Ectodermal cell (in vitro differentiated cells): Measurements from ENCODE around the gene OR6C76.
"Not testable (repeated sequence)": the region's sequence is repeated elsewhere in the genome, so short reads cannot be mapped to it uniquely, and the experiment has no call there.

Source experiments
- H3K27ac ChIP-seq: 2 replicates; pipeline ENCODE4 v1.7.0; 2013; ENCODE audit warnings: mild to moderate bottlenecking, low read depth, low read length; ENCODE audit not compliant: insufficient read depth, poor library complexity, severe bottlenecking
- H3K27me3 ChIP-seq: 2 replicates; pipeline ENCODE4 v1.7.0; 2013; ENCODE audit warnings: mild to moderate bottlenecking, low read length; ENCODE audit not compliant: insufficient read depth, control insufficient read depth, poor library complexity, severe bottlenecking
- H3K36me3 ChIP-seq: one replicate; pipeline ENCODE4 v1.7.0; 2013; ENCODE audit warnings: low read length; ENCODE audit not compliant: control insufficient read depth, insufficient read depth
- H3K4me1 ChIP-seq: one replicate; pipeline ENCODE4 v1.7.0; 2013; ENCODE audit warnings: low read length; ENCODE audit not compliant: control insufficient read depth, insufficient read depth
- H3K4me3 ChIP-seq: 2 replicates; pipeline ENCODE4 v1.7.0; 2013; ENCODE audit warnings: low read depth, low read length, control low read depth; ENCODE audit not compliant: insufficient read depth
- H3K9me3 ChIP-seq: 2 replicates; pipeline ENCODE4 v1.7.0; 2013; ENCODE audit warnings: mild to moderate bottlenecking, low read length, moderate library complexity; ENCODE audit not compliant: control insufficient read depth
- WGBS, 2 experiments: methylation state at CpG; one replicate each; pipeline ENCODE4 v1.1.7; 2013; ENCODE audit warnings: missing lambda C conversion rate in 2 of 2; 5-methylcytosine and 5-hydroxymethylcytosine counted together

The OR6C76 gene

GRCh38 chr12:55414889-55415288, 11.2 kb upstream of the OR6C76 start:
- H3K27ac ChIP-seq, H3K9me3 ChIP-seq, H3K4me3 ChIP-seq, H3K36me3 ChIP-seq, H3K4me1 ChIP-seq, H3K27me3 ChIP-seq: not testable (repeated sequence)
- 27 to 46% methylated on average over 6 to 7 of the region's 34 CpGs for WGBS, 2 experiments

- H3K9me3 ChIP-seq: no peaks in the 10 kb centered on the region
- no peaks in the 10 kb centered on the region for H3K27me3 ChIP-seq
- H3K36me3 ChIP-seq: no peaks in the 10 kb centered on the region
- WGBS, 2 experiments: 95 to 100% methylated on average over 1 of the region's 1 CpG
- no peak overlapping the region for H3K27ac ChIP-seq
- no peak overlapping the region for H3K4me3 ChIP-seq
- H3K4me1 ChIP-seq: peaks cover 3% of the 10 kb centered on the region
These were observed 9.1 kb upstream of the OR6C76 start for GRCh38 chr12:55416961-55417360.

GRCh38 chr12:55420307-55420962, 5.6 kb upstream of the OR6C76 start:
- no peak overlapping the region for H3K4me3 ChIP-seq
- 82 to 92% methylated on average over 2 of the region's 2 CpGs for WGBS, 2 experiments
- no peaks in the 10 kb centered on the region for H3K9me3 ChIP-seq
- H3K36me3 ChIP-seq: no peaks in the 10 kb centered on the region
- no peaks in the 10 kb centered on the region for H3K27me3 ChIP-seq
- peaks cover 3% of the 10 kb centered on the region for H3K4me1 ChIP-seq
- no peak overlapping the region for H3K27ac ChIP-seq

- Histone ChIP-seq H3K36me3 (no peaks in the 10 kb centered on the region), H3K9me3 (no peaks in the 10 kb centered on the region), H3K4me1 (peaks cover 6% of the 10 kb centered on the region), H3K4me3 (no peak overlapping the region), H3K27ac (no peak overlapping the region), H3K27me3 (no peaks in the 10 kb centered on the region)
- WGBS, 2 experiments: 83 to 86% methylated on average over 1 of the region's 1 CpG
These were observed 2.5 kb downstream of the OR6C76 start for GRCh38 chr12:55428331-55429243.

- H3K27ac ChIP-seq, H3K36me3 ChIP-seq, H3K27me3 ChIP-seq, H3K9me3 ChIP-seq, H3K4me1 ChIP-seq, H3K4me3 ChIP-seq: not testable (repeated sequence)
- 84 to 87% methylated on average over 5 of the region's 5 CpGs for WGBS, 2 experiments
These were observed 15.2 kb downstream of the OR6C76 start for GRCh38 chr12:55441233-55441632.

- H3K27me3 ChIP-seq: no peaks in the 10 kb centered on the region
- H3K36me3 ChIP-seq: no peaks in the 10 kb centered on the region
- H3K4me1 ChIP-seq: no peaks in the 10 kb centered on the region
- 67 to 88% methylated on average over 1 to 2 of the region's 2 CpGs for WGBS, 2 experiments
- H3K27ac ChIP-seq: no peak within 1 kb of the TSS
- H3K9me3 ChIP-seq: no peaks in the 10 kb centered on the region
- H3K4me3 ChIP-seq: no peak within 1 kb of the TSS
These were observed 17.7 kb downstream of the OR6C76 start, which contains the start of gene OR6C2 for GRCh38 chr12:55443776-55444175. Gene OR6C2 (plus strand): TSS chr12:55444076. CDS start chr12:55452214, 8,138 bp downstream.

- no peaks in the 10 kb centered on the region for H3K27me3 ChIP-seq
- no peaks in the 10 kb centered on the region for H3K36me3 ChIP-seq
These were observed 19.3 kb downstream of the OR6C76 start for GRCh38 chr12:55445357-55445756.

GRCh38 chr12:55446326-55446725, 20.3 kb downstream of the OR6C76 start:
- Histone ChIP-seq H3K27ac (no peak overlapping the region), H3K4me3 (no peak overlapping the region), H3K36me3 (no peaks in the 10 kb centered on the region), H3K27me3 (no peaks in the 10 kb centered on the region), H3K4me1 (no peaks in the 10 kb centered on the region), H3K9me3 (no peaks in the 10 kb centered on the region)
- WGBS, 2 experiments: 82 to 92% methylated on average over 5 of the region's 5 CpGs

More at GRCh38 chr12:55445357-55445756, 19.3 kb downstream of the OR6C76 start:
- 83% methylated on average over 1 of the region's 1 CpG; no CpG with 5 or more reads in 1 of the 2 experiments for WGBS, 2 experiments
- no peak overlapping the region for H3K4me3 ChIP-seq
- no peaks in the 10 kb centered on the region for H3K4me1 ChIP-seq
- no peaks in the 10 kb centered on the region for H3K9me3 ChIP-seq
- H3K27ac ChIP-seq: no peak overlapping the region

GRCh38 chr12:55448825-55449224, 22.8 kb downstream of the OR6C76 start:
- no peaks in the 10 kb centered on the region for H3K4me1 ChIP-seq
- H3K36me3 ChIP-seq: no peaks in the 10 kb centered on the region
- no peak overlapping the region for H3K27ac ChIP-seq
- no peaks in the 10 kb centered on the region for H3K9me3 ChIP-seq
- H3K27me3 ChIP-seq: no peaks in the 10 kb centered on the region
- no peak overlapping the region for H3K4me3 ChIP-seq

GRCh38 chr12:55464926-55465325, 38.9 kb downstream of the OR6C76 start:
- WGBS, 2 experiments: 86 to 100% methylated on average over 1 of the region's 1 CpG
- H3K4me1 ChIP-seq, H3K27ac ChIP-seq, H3K4me3 ChIP-seq, H3K36me3 ChIP-seq, H3K27me3 ChIP-seq, H3K9me3 ChIP-seq: not testable (repeated sequence)
